Ishikawa (cell line): ENCODE measurements around the gene ADAM33.

Experiments
- CEBPB ChIP-seq: IDR thresholded peaks from 2 replicates; pipeline ENCODE4 v1.6.1; 2012
- CREB1 ChIP-seq: IDR thresholded peaks from 2 replicates; pipeline ENCODE4 v1.6.1; 2012; ENCODE audit warnings: low read depth
- EGR1 ChIP-seq: IDR thresholded peaks from 2 replicates; pipeline ENCODE4 v1.6.1; 2012
- MAX ChIP-seq: IDR thresholded peaks from 2 replicates; pipeline ENCODE4 v1.6.1; 2012
- RAD21 ChIP-seq: IDR thresholded peaks from 2 replicates; pipeline ENCODE4 v1.6.1; 2012; ENCODE audit warnings: low read depth
- TEAD4 ChIP-seq: IDR thresholded peaks from 2 replicates; pipeline ENCODE4 v1.6.1; 2012
- USF1 ChIP-seq: IDR thresholded peaks from 2 replicates; pipeline ENCODE4 v1.6.1; 2012
- YY1 ChIP-seq: IDR thresholded peaks from 2 replicates; pipeline ENCODE4 v1.6.1; 2012; ENCODE audit warnings: low read depth

GRCh38 chr20:3720068-3720467 is 38.3 kb upstream of the ADAM33 start:
- TF ChIP-seq USF1, result no peak
- TF ChIP-seq MAX, result no peak
- no peak for TF ChIP-seq CREB1
- no peak for TF ChIP-seq TEAD4
- TF ChIP-seq YY1, result no peak
- TF ChIP-seq CEBPB, result no peak
- TF ChIP-seq EGR1, result no peak
- no peak for TF ChIP-seq RAD21
